WTC11 (cell line): ENCODE data around the gene ZNF630.

Experiments
- ATF1 ChIP-seq: sonication (generic); formaldehyde crosslinking; IDR thresholded peaks from 2 replicates; pipeline ENCODE4 v1.8.1; 2023; ENCODE audit warnings: mild to moderate bottlenecking, moderate library complexity, missing genetic modification reagents
- CTCF ChIP-seq: fragments of 200-600 bp; IDR thresholded peaks from 2 replicates; pipeline ENCODE4 v1.8.0; 2022; ENCODE audit warnings: antibody characterized with exemption
- ESRRA ChIP-seq: sonication (generic); formaldehyde crosslinking; IDR thresholded peaks from 2 replicates; pipeline ENCODE4 v1.8.1; 2022; ENCODE audit warnings: mild to moderate bottlenecking, missing genetic modification reagents, borderline replicate concordance
- NR3C1 ChIP-seq: sonication (generic); formaldehyde crosslinking; conservative IDR thresholded peaks from 2 replicates; pipeline ENCODE4 v1.8.1; 2023; ENCODE audit warnings: low read depth, mild to moderate bottlenecking, missing genetic modification reagents

GRCh38 chrX:48043056-48043455 lies 28.4 kb downstream of the ZNF630 start:
- TF ChIP-seq CTCF, result no peak
- no peak for TF ChIP-seq ATF1 (CRISPR knock-in tag)
- TF ChIP-seq ESRRA (CRISPR knock-in tag), result no peak
- no peak for TF ChIP-seq NR3C1 (CRISPR knock-in tag)
